HL-60 (cell line): ENCODE measurements around the gene ITPA.

ENCODE experiments used
- CTCF ChIP-seq: IDR thresholded peaks from one replicate; pipeline ENCODE4 v1.5.1; 2011; ENCODE audit warnings: low read length, control low read depth, inconsistent platforms; ENCODE audit not compliant: insufficient read depth
- POLR2AphosphoS5 ChIP-seq: IDR thresholded peaks from 2 replicates; pipeline ENCODE4 v1.6.1; 2012; ENCODE audit warnings: low read depth
- REST ChIP-seq: IDR thresholded peaks from 2 replicates; pipeline ENCODE4 v1.6.1; 2012; ENCODE audit warnings: low read depth; ENCODE audit not compliant: insufficient replicate concordance

- TF ChIP-seq CTCF = no peak
- TF ChIP-seq POLR2AphosphoS5 = no peak
- TF ChIP-seq REST = no peak
These were observed 42.4 kb upstream of the ITPA start for GRCh38 chr20:3166913-3167342.
